AG04450 (cell line): Measurements from ENCODE around the gene PPM1H. TPM values are rescaled to one million over a fixed set of nuclear protein-coding genes. Genes with fewer than 3 reads are reported as not detected.

Source experiments
- CTCF ChIA-PET: fragments of 300-600, 350-600 bp; formaldehyde crosslinking; extraction: SDS; loops from one replicate; lab custom pipeline; 2022; ENCODE audit warnings: antibody characterized with exemption, inconsistent platforms; lab: Charles Lee
- POLR2A ChIA-PET: fragments of 350-600 bp; formaldehyde crosslinking; extraction: SDS; loops from one replicate; lab custom pipeline; 2021; ENCODE audit warnings: antibody characterized with exemption, inconsistent platforms; lab: Yijun Ruan, JAX
- DNase-seq: peaks from one replicate; pipeline ENCODE4 v3.0.0-alpha.2; 2011; ENCODE audit warnings: low read depth, low spot score
- H3K27ac ChIP-seq: one replicate; pipeline ENCODE4 v1.5.1; 2012; ENCODE audit warnings: low read depth, low read length, control low read depth
- H3K27me3 ChIP-seq: one replicate; pipeline ENCODE4 v1.6.0; 2012; ENCODE audit warnings: low read length; ENCODE audit not compliant: control insufficient read depth, insufficient read depth
- H3K4me3 ChIP-seq: 2 replicates; pipeline ENCODE4 v1.5.1; 2011; ENCODE audit warnings: mild to moderate bottlenecking, low read depth, low read length, control low read depth
- H3K9me3 ChIP-seq: 2 replicates; pipeline ENCODE4 v1.5.1; 2012; ENCODE audit warnings: low read length; ENCODE audit not compliant: control insufficient read depth, insufficient read depth
- CTCF ChIP-seq: IDR thresholded peaks from 2 replicates; pipeline ENCODE4 v1.5.1; 2011; ENCODE audit warnings: low read depth, low read length, control low read depth, inconsistent platforms
- polyA plus RNA-seq: library from polyadenylated mRNA; depleted of rRNA; stranded (reverse); fragments of >200 nt; gene quantifications from 2 replicates; pipeline ENCODE4 v1.2.3, GENCODE V29; 2011

Gene PPM1H
- polyA plus RNA-seq, 1 experiment: 0.12 TPM

GRCh38 chr12:62808166-62808879 lies 126.6 kb downstream of the PPM1H start:
- CTCF ChIA-PET: interaction anchor here (0.9 to 1.1 kb wide), 2 partner anchors 227 to 370 kb away, joined by 3 to 4 read pairs; no protein-coding TSS in a partner anchor
- POLR2A ChIA-PET: no interaction called here
- no peak for TF ChIP-seq CTCF

GRCh38 chr12:62806893-62807292 lies 128.1 kb downstream of the PPM1H start:
- Histone ChIP-seq H3K4me3 (no peak overlapping the region), H3K27ac (no peak overlapping the region), H3K9me3 (no peaks in the 10 kb centered on the region; the same call in 1 of the 2 replicates), H3K27me3 (peaks cover 5% of the 10 kb centered on the region)
- no peak for DNase-seq
- POLR2A ChIA-PET: no interaction called here
- CTCF ChIA-PET: interaction anchor here (0.7 to 1.1 kb wide), 3 partner anchors 225 to 371 kb away, joined by 3 to 4 read pairs (median 3); no protein-coding TSS in a partner anchor
- TF ChIP-seq CTCF: no peak

More at GRCh38 chr12:62808166-62808879, 126.6 kb downstream of the PPM1H start:
- Histone ChIP-seq H3K4me3 (no peak overlapping the region), H3K27me3 (peaks cover 5% of the 10 kb centered on the region), H3K9me3 (no peaks in the 10 kb centered on the region), H3K27ac (no peak overlapping the region)
- no peak for DNase-seq

- Histone ChIP-seq H3K4me3 (no peak overlapping the region), H3K27ac (no peak overlapping the region), H3K9me3 (peaks cover 3% of the 10 kb centered on the region; the same call in 1 of the 2 replicates), H3K27me3 (peaks cover 5% of the 10 kb centered on the region)
- no peak for DNase-seq
- POLR2A ChIA-PET: interaction anchor here (0.5 kb wide), 1 partner anchor 19 kb away, joined by 3 read pairs; no protein-coding TSS in a partner anchor
- CTCF ChIA-PET: no interaction called here
- TF ChIP-seq CTCF: no peak
These were observed 128.6 kb downstream of the PPM1H start for GRCh38 chr12:62806244-62806836.

- no peak for DNase-seq
- H3K9me3 ChIP-seq: peaks cover 3% of the 10 kb centered on the region; the same call in 1 of the 2 replicates
- no peak overlapping the region for H3K27ac ChIP-seq
- CTCF ChIA-PET: no interaction called here
- peaks cover 7% of the 10 kb centered on the region for H3K27me3 ChIP-seq
- TF ChIP-seq CTCF: no peak
- no peak overlapping the region for H3K4me3 ChIP-seq
- POLR2A ChIA-PET: no interaction called here
These were observed 129.4 kb downstream of the PPM1H start for GRCh38 chr12:62805517-62805916.
